GM18505 (cell line): ENCODE measurements around the gene IGFBP4.

Experiments
- ATAC-seq: cut with Tn5 transposase; IDR thresholded peaks from one replicate; pipeline ENCODE4 v1.9.1; 2021; ENCODE audit not compliant: unreplicated experiment
- POLR2A ChIP-seq: IDR thresholded peaks from 4 replicates; pipeline ENCODE4 v1.6.1; 2011; ENCODE audit warnings: borderline replicate concordance; ENCODE audit not compliant: insufficient read depth, insufficient read length; ENCODE audit errors: extremely low read depth

IGFBP4 gene

GRCh38 chr17:40490289-40490853, 47.1 kb downstream of the IGFBP4 start:
- TF ChIP-seq POLR2A = no peak
- no peak for ATAC-seq

- no peak for TF ChIP-seq POLR2A
- no peak for ATAC-seq
These were observed 47.7 kb downstream of the IGFBP4 start for GRCh38 chr17:40490982-40491381.

GRCh38 chr17:40491486-40491885, 48.2 kb downstream of the IGFBP4 start:
- TF ChIP-seq POLR2A = no peak
- ATAC-seq = no peak

DNA sequence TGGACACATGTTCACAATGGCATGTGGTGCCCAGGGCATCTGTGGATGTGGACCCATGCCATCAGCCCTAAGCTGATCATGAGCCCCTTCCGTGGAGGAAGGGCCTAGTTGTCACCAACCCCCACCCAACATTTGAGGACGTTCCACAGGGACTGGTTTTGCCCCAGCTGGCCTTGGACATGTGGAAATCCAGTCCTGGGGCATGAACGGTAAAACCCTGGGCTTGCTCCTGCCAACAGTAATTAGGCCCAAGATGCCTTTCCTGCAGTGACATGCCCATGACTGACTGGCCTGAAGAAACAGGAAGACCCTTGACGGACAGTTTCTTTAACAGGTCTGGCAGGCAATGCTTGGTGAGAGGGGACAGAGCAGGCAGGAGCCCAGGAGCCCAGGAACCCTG, 50.4 kb downstream of the IGFBP4 start:
- no peak for TF ChIP-seq POLR2A
- no peak for ATAC-seq

- no peak for TF ChIP-seq POLR2A
- no peak for ATAC-seq
These were observed 51.9 kb downstream of the IGFBP4 start for GRCh38 chr17:40495140-40495539.

- no peak for ATAC-seq
- TF ChIP-seq POLR2A = no peak
These were observed 52.9 kb downstream of the IGFBP4 start for GRCh38 chr17:40496170-40496569.

DNA sequence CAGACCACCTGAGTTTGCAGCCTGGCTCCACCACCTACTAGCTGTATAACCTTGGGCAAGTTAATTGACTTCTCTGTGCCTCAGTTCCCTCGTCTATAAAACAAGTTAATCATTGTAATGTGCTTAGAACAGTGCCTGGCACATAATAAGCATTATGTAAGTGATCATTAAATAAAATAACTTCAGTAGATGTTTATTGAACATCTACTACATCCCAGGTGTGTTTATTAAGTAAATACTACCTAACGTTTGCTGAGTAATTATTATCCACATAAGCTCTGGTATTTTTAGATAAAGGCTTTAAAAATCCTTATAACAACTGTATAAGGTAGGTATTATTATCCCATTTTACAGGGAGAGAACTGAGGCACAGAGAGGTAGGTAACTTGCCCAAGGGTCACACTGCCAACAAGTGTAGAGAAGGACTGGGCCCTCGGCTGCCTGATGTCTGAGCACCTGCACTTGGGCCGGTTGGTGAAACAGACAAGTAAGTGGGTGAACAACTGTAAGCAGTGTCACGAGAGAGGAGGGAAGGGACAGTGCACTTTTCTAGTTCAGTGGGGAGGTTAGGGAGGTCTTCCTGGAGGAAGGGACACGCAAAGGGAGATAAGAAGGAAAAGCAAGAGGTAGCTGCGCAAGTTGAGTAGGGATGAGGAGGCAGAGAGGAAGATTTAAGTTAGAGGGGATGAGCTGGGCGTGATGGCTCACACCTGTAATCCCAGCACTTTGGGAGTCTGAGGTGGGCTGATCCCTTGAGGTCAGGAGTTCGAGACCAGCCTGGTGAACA, 53.6 kb downstream of the IGFBP4 start:
- ATAC-seq = no peak
- no peak for TF ChIP-seq POLR2A

DNA sequence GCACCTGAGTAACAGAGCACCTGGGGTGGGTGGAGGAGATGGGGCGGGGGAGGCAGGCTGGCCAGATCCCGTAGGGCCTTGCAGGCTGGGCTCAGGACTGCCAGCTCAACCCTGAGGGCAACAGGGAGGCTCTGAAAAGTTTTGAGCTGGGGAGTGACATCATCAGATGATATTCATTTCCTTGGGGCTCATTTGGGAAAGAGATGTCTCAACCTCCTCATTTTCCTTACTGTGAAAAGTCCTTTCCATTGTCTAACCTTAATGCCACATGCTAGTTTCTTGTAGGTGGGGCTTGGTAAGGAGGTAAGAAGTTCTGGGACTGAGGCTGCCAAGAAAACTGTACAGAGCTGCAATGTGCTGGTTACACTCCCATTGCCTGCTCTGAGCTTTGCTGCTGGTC, 54.4 kb downstream of the IGFBP4 start:
- no peak for TF ChIP-seq POLR2A

DNA sequence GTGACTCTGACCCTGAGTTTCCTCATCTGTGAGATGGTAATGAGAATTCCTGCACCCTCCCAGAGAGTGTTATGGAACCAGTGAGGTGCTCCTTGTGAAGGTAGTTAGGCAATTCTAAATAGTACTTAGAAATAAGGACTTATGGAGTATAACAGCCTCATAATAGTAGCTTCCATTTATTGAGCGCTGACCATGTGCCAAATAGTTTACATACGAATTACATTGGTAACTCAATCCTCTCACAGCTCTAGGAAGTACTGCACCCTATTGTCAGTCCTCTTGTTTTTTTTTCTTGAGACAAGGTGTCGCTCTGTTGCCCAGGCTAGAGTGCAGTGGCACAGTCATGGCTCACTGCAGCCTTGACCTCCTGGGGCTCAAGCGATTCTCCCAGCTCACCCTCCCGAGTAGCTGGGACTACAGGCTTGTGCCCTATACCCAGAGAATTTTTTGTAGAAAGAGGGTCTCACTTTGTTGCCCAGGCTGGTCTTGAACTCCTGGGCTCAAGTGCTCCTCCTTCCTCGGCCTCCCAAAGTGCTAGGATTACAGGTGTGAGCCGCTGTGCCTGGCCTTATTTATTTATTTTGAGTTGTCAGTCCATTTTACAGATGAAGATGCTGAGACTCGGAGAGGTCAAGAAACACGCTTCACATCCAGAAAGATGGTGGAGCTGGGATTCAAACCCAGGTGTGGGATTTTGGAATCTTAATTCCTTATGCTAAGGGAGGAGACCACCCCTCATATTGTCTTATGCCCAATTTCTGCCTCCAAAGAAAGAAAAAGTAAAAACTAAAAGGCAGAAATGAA, 55.2 kb downstream of the IGFBP4 start:
- no peak for TF ChIP-seq POLR2A
- ATAC-seq = no peak

More for the DNA sequence above, 54.4 kb downstream of the IGFBP4 start:
- ATAC-seq = no peak

- no peak for TF ChIP-seq POLR2A
- ATAC-seq = no peak
These were observed 56.4 kb downstream of the IGFBP4 start for GRCh38 chr17:40499551-40500189.

GRCh38 chr17:40500190-40500589, 56.9 kb downstream of the IGFBP4 start:
- TF ChIP-seq POLR2A = no peak
- ATAC-seq = no peak

DNA sequence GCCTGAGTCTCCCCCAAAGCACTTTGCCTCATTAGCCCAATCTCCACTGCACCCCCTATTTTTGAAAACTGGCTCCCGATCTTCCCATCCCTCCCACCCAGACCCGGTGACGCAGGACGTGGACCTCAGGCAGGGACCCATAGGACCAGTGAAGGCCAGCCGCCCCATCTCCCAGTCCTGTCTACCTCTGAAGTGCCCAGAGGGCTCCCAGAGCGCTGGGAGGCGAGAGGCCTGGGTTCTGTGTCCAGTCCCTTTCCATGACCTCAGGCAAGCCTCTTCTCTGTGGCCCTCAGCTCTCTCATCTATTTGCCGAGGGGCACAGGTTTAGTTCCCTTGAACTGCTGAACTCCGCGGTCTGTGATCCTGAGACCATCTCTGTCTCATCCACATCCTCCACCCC, 57.5 kb downstream of the IGFBP4 start:
- no peak for ATAC-seq
- TF ChIP-seq POLR2A = no peak

DNA sequence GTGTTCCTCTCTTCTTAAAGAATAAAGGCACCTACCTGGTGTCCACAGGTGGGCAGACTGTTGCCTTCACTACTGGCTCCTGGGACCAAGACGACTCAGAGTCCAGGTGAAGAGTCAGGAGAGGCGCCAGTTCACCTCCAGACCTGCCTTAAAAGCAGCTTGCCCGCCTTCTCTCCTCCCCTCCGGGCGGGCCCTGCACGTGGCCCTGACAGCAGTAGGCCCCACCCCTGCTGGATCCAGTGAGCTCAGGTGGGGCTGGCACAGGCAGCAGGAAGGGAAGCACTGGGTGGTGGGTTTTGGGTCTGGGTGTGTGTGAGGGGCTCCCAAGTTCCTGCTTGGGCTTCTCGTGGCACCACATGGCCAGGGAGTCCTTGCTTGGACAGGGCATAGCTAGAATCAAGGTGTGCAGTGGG, 58.3 kb downstream of the IGFBP4 start, which contains the start of gene TNS4:
Gene TNS4 (minus strand): TSS at position 125 of the 413 bp plus-strand sequence. CDS start 5,198 bp downstream, outside the sequence.
- no peak for TF ChIP-seq POLR2A
- no peak for ATAC-seq
